ENCODE data around the gene RMRP. TPM values are rescaled to one million over a fixed set of nuclear protein-coding genes. Genes with fewer than 3 reads are reported as not detected.
"Not testable (repeated sequence)": the region's sequence is repeated elsewhere in the genome, so short reads cannot be mapped to it uniquely, and the experiment has no call there.

RMRP gene
- total RNA-seq, 1 donor from 2014 or later = 5,239 TPM

DNA sequence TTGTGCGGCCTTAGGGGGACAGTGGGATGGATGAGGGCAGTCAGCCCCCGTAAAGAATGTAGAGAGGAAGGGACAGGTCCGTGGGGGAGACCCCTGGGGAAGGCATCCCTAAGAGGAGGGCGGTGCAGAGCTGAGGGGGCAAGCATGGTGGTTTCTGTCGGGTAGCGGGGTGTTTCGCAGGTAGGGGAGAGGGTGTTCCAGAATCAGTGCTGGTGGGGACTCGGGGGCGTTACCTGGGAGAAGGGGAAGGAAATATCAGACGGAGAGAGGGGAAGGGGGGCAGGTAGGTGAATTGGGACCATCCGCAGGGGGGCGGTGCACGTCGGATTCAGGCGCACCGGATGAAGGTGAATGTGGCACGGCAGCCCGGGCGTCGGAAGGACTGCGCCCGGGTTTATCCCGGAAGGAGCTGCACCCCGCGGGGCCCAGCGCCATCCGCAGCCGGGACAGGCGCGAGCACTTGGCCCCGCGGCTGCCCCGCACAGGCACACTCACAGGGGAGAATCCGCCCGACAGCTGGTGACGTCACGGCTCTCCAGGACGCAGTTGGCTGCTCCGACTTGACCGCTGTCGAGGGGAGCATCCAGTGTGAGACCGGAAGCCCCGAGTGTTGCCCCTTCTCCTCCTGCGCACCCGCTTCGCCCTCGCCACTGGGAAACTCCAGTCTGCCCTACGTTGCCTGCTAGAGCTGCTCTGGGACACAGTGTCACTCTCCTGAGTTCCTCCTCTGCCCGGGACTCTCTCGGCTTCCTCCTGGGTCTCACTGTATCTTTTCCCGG, 40.9 kb downstream of the RMRP start:
- intact Hi-C loops (cut with micrococcal nuclease) = loop anchor here (1.0 kb wide), 2 partner anchors 29 to 40 kb away; no protein-coding TSS in a partner anchor

DNA sequence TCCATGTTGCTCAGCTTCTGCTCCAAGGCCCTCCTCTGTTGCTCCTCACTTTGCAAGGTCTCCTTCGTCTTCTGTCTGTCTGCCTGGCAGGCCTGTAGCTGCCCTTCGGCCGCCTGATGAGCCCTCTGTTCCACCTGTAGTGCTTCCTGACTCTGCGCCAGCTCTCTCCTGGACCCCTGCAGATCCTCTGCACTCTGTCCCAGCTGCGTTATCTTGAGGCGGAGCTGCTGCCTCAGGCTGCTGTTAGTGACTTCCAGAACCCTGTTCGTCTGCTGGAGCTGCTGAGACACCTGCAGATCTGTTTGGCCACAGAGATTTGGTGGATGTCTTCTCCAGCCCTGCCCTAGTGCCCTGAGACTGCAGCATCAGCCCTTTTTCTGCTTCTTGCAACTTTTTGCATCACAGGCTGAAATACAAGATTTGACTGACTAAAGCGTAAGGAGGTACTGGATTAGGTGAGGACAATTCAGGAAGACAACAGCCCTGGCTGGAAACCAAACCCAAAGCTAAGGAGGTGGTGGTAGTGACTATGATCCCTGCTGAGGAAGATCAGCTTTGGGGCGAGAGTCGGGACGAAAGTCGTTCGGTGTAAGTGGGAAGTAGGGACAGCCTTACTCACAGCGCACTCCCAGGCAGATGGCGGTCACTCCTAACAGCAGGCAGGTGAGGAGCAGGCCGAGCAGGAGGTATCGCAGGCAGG, 41.7 kb downstream of the RMRP start:
- intact Hi-C loops (cut with micrococcal nuclease) = no loop called here

GRCh38 chr9:35612843-35613242, 45.0 kb downstream of the RMRP start:
- intact Hi-C loops (cut with micrococcal nuclease) = no loop called here

DNA sequence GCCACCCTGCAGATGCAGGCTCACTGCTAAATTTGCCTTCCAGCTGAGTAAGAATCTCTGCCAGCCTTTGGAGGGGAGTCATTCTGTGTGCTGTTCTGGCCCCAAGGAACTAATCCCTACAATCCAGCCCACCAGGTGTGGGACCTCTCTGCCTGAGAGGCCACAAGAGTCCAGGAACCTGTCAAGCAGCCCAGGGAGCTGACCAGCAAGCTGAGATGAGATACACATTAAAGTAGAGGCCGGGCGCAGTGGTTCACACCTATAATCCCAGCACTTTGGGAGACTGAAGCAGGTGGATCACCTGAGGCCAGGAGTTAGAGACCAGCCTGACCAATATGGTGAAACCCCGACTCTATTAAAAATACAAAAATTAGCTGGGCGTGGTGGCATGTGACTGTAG, 45.8 kb downstream of the RMRP start:
- intact Hi-C loops (cut with micrococcal nuclease) = not testable (repeated sequence)

DNA sequence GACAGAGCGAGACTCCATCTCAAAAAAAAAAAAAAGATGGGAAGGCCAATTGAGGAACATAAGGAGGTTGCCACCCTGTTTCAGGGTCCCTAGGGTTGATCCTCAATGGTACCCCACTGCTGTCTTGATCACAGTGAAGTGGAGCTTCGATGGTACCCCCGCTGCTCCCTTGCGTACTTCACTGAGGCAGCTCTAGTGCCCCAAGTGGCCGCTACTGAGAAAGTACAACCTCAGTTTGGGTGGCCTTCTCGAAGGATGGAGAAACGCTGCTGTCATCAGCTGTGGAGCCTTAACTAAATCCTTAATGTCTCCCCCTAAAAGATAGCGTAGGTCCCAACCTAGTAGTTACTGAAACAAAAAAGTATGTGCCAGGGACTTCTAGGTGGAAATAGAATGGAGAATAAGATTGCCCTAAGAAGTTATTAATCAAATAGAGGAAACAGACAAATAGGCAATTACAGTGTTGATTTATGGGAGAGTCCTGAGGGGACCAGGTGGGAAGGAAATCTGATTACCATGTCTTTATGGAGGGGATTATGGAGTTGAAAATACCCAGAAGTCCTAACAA, 46.5 kb downstream of the RMRP start:
- intact Hi-C loops (cut with micrococcal nuclease) = no loop called here

DNA sequence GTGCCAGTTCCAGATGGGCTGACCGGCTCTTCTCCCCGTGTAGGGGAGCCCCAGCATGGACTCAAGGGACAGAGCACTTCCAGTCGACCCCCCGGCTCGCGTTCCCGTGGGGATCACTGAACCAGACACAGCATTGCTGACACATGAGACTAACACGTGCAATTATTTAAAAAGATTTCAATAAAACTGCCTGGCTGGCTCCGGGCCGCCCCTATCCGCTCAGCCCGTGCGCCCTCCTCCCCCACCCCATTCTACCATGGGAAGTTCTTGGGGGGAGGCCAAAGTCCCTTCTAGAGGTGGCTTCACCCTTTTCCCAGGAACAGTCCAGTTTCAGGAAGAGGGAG, 48.0 kb downstream of the RMRP start:
- intact Hi-C loops (cut with micrococcal nuclease) = no loop called here

DNA sequence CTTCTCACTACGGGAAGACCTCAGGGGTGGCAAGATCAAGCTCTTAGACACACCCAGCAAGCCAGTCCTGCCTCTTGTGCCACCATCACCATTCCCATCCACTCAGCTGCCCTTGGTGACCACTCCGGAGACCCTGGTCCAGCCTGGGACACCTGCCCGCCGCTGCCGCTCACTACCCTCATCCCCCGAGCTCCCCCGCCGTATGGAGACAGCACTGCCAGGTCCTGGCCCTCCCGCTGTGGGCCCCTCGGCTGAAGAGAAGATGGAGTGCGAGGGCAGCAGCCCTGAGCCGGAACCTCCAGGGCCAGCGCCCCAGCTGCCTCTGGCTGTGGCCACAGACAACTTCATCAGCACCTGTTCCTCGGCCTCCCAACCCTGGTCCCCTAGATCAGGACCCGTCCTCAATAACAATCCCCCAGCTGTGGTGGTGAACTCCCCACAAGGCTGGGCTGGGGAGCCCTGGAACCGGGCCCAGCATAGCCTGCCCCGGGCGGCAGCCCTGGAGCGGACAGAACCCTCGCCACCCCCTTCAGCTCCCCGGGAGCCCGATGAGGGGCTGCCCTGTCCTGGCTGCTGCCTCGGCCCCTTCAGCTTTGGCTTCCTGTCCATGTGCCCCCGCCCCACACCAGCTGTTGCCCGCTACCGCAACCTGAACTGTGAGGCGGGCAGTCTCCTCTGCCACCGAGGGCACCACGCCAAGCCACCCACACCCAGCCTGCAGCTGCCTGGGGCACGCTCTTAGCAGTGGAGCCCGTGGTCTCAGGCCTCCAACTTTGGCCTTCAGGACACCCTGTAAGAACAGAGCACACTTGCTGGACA, 48.6 kb downstream of the RMRP start:
- intact Hi-C loops (cut with micrococcal nuclease) = no loop called here

- intact Hi-C loops (cut with micrococcal nuclease) = no loop called here
These were observed 49.6 kb downstream of the RMRP start for GRCh38 chr9:35608221-35608620.

Other genes starting within 250 kb of the RMRP start
- gene RUSC2, start 167.9 kb downstream of the RMRP start, total RNA-seq = 3.6 and 3.8 TPM in 2 replicates
- 32.6 and 37.1 TPM in 2 replicates for gene TESK1, start 52.8 kb downstream of the RMRP start, total RNA-seq
- 6.9 and 7.6 TPM in 2 replicates for gene CD72, start 39.6 kb downstream of the RMRP start, total RNA-seq
- gene SIT1, start 7.1 kb downstream of the RMRP start, total RNA-seq = 218 and 222 TPM in 2 replicates
- gene CCDC107, start 273 bp upstream of the RMRP start, total RNA-seq = 29.0 and 32.1 TPM in 2 replicates
- gene ARHGEF39, start 7.2 kb upstream of the RMRP start, total RNA-seq = 7.8 and 8.7 TPM in 2 replicates
- 0.15 TPM in 1 of 2 replicates, not detected in the other for gene CA9, start 15.9 kb upstream of the RMRP start, total RNA-seq
- 4.6 and 9.9 TPM in 2 replicates for gene TPM2, start 31.9 kb upstream of the RMRP start, total RNA-seq
- gene TLN1, start 74.2 kb upstream of the RMRP start, total RNA-seq = 378 and 380 TPM in 2 replicates
- 22.9 and 24.0 TPM in 2 replicates for gene CREB3, start 74.6 kb upstream of the RMRP start, total RNA-seq
- 61.0 and 63.1 TPM in 2 replicates for gene GBA2, start 91.2 kb upstream of the RMRP start, total RNA-seq
- 26.3 and 26.5 TPM in 2 replicates for gene RGP1, start 91.3 kb upstream of the RMRP start, total RNA-seq
- not detected in 2 replicates for gene MSMP, start 96.3 kb upstream of the RMRP start, total RNA-seq
- 10.4 and 12.0 TPM in 2 replicates for gene NPR2, start 133.6 kb upstream of the RMRP start, total RNA-seq
- gene SPAG8, start 154.2 kb upstream of the RMRP start, total RNA-seq = 0.90 and 0.96 TPM in 2 replicates
- 50.5 and 51.0 TPM in 2 replicates for gene HINT2, start 157.0 kb upstream of the RMRP start, total RNA-seq
- not detected in 2 replicates for gene FAM221B, start 170.7 kb upstream of the RMRP start, total RNA-seq
- gene TMEM8B, start 171.2 kb upstream of the RMRP start, total RNA-seq = 1.7 and 2.5 TPM in 2 replicates
- gene OR13J1, start 212.4 kb upstream of the RMRP start, total RNA-seq = not detected in 2 replicates
- gene HRCT1, start 248.2 kb upstream of the RMRP start, total RNA-seq = not detected in 2 replicates

Measured in T-helper 1 cell treated with Interleukin-12 subunit alpha and Interleukin-12 subunit beta and Interleukin-4 antibody, amounts not matched to agents 30 ng/mL and 1 ng/mL, for 36 hours (primary cell).